HG02938 (cell line): ENCODE measurements around the gene UCN.
"Not testable (repeated sequence)": the region's sequence is repeated elsewhere in the genome, so short reads cannot be mapped to it uniquely, and the experiment has no call there.

Source experiments
- ATAC-seq: cut with Tn5 transposase; IDR thresholded peaks from one replicate; pipeline ENCODE4 v1.9.1; 2021; ENCODE audit warnings: mild to moderate bottlenecking, moderate library complexity; ENCODE audit not compliant: unreplicated experiment

Gene UCN

GRCh38 chr2:27315122-27315521 lies 6.9 kb upstream of the UCN start:
- no peak for ATAC-seq

DNA sequence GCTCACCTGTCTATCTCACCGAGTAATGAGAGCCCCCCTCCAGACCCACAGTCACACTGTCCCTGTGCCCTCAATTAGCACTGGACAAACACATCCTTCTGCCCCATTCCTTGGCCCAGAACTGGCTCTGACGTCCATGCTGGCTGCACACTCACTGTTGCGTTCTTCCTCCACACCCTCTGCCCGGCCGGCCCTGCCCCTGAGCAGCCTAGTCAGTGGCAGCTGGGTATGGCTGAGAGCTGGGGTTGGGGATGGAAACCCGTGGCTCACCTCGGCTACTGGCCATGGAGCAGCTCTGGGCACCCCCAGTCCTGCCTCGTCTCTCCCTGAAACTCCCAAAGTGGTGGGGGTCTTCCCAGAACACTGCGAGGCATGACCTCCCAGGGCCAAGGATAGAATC lies 6.5 kb upstream of the UCN start:
- ATAC-seq, result no peak

GRCh38 chr2:27313882-27314645 lies 5.8 kb upstream of the UCN start:
- ATAC-seq, result no peak

GRCh38 chr2:27312152-27312551 lies 3.9 kb upstream of the UCN start:
- ATAC-seq, result no peak

GRCh38 chr2:27309651-27310050 lies 1.4 kb upstream of the UCN start:
- ATAC-seq, result no peak

DNA sequence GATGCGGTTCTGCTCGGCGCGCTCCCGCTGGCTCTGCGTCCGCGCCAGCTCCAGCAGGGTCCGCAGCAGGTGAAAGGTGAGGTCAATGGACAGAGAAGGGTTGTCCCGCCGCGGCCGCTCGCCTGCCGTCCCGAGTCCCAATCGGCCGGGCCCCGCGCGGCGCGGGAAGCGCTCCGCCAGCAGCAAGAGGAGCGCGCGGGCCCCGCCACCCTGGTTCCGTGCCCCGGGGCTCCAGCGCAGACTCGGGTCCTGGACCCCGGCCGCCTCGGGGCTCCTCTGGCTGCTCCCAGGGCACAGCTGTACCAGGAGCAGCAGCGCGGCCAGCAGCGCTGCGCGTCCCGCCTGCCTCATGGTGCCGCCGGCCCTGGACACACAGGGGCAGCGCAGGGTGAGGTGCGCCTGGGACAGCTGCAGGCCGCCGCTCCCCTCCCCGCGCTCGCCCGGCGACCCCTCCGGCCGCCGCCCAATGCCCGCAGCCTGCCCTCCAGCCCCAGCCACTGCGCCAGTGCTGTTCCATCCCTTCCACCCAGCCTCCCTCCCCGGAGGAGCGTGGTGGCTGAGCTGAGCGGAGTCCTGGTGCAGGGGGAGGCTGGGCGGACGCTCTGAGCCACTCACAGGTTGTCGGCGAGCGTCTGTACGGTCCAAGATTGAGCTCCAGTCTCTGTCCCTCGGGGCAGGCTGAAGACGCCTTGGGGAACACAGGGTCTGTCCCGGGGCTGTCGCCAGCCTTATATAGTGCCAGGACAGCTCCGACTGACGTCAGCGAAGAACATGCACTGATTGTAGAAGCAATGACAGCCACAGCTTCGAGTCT lies 493 bp downstream of the UCN start:
- ATAC-seq, result no peak

- ATAC-seq, result no peak
These were observed 1.0 kb downstream of the UCN start for GRCh38 chr2:27307287-27307544.

- ATAC-seq, result no peak
These were observed 1.5 kb downstream of the UCN start for GRCh38 chr2:27306573-27307286.

GRCh38 chr2:27306136-27306535 lies 2.1 kb downstream of the UCN start:
- ATAC-seq, result no peak

DNA sequence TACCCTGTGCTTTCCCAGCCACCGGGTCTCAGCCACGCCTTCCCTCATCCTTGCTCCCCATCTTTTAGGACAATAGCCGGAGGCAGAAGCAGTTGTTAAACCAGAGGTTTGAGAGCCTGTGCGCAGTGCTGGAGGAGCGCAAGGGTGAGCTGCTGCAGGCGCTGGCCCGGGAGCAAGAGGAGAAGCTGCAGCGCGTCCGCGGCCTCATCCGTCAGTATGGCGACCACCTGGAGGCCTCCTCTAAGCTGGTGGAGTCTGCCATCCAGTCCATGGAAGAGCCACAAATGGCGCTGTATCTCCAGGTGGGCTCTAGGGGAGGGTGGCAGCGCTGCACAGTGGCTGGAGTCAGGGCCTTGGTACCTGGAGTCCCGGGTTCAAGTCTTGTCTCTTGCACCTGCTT lies 2.7 kb downstream of the UCN start:
- ATAC-seq, result no peak

- ATAC-seq, result no peak
These were observed 3.6 kb downstream of the UCN start for GRCh38 chr2:27304488-27305240.

DNA sequence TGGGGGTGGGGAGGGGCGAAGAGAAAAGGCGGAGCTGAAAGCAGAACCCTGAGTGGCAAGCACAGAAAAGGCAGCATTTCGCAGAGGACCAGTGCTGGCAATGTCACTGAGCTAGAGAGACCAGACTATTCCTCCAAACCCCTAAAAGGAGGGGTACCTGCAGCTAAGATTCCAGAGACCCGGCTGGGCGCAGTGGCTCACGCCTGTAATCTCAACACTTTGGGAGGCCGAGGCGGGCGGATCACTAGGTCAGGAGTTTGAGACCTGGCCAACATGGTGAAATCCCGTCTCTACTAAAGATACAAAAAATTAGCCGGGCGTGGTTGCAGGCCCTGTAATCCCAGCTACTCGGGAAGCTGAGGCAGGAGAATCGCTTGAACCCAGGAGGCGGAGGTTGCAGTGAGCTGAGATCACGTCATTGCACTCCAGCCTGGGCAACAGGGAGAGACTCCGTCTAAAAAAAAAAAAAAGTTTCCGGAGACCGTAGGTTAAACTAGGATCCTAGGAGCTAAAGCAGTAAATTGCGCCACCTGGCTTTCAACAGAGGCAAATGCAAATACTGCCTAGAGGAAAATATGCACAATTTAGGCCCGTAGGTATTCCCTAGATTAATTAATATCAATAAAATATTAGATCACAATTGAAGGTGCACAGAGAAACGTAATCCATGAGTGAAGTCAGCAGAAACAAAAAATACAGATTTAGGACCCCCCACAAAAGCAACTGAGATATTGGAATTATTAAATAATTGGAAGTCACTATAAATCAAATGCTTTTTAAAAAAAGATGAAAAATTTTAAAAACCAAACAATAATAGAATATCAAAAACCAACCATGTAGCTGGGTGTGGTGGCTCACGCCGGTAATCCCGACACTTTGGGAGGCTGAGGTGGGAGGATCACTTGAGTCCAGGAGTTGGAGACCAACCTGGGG lies 4.9 kb downstream of the UCN start:
- no peak for ATAC-seq

GRCh38 chr2:27300606-27301005 lies 7.6 kb downstream of the UCN start:
- ATAC-seq, result not testable (repeated sequence)

DNA sequence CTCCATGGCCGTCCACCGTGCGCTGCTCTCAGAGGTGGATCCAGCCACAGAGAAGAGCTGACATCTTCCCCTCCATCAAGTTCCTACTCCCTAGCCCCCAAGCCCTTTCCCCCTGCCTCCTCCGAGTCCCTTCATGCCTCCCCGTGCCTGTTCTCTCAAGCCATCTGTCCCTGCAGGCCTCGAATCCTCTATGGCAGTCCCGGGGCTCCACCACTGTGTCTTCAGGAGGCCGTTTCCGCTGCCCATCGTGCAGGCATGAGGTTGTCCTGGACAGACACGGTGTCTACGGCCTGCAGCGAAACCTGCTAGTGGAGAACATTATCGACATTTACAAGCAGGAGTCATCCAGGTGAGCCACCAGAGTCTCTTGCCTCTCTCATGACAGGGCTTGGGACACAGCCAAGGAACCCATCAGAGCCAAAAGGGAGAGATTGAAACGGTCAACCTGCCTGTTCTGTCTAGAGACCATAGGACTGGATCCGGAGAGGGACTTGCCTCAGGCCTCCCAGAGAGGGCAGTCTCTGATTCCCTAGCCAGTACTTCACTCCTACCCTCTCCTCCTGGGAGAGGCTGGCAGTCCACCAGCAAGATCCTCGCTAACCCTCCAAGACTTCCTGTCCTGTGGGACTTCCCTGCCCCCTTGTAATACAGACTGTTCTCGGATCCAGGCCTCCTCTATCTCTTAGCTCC lies 9.7 kb downstream of the UCN start:
- no peak for ATAC-seq

DNA sequence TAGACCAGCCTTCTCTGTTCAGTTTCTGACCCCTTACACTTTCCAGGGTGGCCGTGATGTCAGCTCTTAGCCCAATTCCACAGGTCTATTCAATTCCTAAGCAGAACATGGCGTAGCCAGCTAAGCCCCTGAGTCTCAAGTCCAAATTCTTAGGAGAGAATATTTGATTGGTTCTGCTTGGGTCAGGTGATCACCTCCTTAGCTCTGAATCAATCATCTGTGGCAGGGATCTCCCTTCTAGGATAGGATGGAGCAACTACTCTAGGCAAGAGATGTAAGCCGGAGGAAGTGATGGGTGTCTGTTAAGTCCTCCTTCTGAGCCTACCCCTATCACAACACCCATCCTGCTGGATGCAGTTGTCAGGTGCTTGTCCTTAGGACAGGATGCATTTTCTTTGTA lies 11.1 kb downstream of the UCN start:
- no peak for ATAC-seq

DNA sequence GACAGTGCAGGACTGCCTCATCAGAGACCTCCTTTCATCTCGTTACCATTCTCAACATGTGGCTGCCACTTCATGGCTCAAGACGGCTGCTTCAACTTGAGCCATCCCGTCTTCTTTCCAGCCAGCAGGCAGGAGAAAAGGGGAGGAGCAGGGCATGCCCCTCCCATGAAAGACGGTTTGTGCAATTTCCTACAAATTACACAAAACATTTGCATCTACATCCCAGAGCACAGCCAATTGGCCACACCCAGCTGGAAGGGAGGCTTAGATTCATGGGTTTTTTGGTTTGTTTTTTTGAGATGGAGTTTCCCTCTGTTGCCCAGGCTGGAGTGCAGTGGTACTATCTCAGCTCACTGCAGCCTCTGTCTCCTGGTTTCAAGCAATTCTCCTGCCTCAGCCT lies 11.8 kb downstream of the UCN start:
- no peak for ATAC-seq

- ATAC-seq, result no peak
These were observed 13.3 kb downstream of the UCN start for GRCh38 chr2:27294928-27295327.

GRCh38 chr2:27291865-27292264 lies 16.4 kb downstream of the UCN start:
- ATAC-seq, result no peak

GRCh38 chr2:27290549-27290948 lies 17.7 kb downstream of the UCN start:
- no peak for ATAC-seq

GRCh38 chr2:27288610-27289009 lies 19.6 kb downstream of the UCN start:
- no peak for ATAC-seq
